GM10266 (cell line): ENCODE data around the gene DNAJA4.
A peak's percentile ranks its signal among the peaks of the same experiment; 100 is the strongest.

Experiments
- DNase-seq: peaks from one replicate; pipeline ENCODE4 v3.0.0; 2012; ENCODE audit errors: extremely low spot score
- CTCF ChIP-seq: IDR thresholded peaks from 2 replicates; pipeline ENCODE4 v1.5.1; 2012; ENCODE audit warnings: mild to moderate bottlenecking, low read depth; ENCODE audit not compliant: control insufficient read depth, insufficient read depth; ENCODE audit errors: missing control alignments

The DNAJA4 gene

DNA sequence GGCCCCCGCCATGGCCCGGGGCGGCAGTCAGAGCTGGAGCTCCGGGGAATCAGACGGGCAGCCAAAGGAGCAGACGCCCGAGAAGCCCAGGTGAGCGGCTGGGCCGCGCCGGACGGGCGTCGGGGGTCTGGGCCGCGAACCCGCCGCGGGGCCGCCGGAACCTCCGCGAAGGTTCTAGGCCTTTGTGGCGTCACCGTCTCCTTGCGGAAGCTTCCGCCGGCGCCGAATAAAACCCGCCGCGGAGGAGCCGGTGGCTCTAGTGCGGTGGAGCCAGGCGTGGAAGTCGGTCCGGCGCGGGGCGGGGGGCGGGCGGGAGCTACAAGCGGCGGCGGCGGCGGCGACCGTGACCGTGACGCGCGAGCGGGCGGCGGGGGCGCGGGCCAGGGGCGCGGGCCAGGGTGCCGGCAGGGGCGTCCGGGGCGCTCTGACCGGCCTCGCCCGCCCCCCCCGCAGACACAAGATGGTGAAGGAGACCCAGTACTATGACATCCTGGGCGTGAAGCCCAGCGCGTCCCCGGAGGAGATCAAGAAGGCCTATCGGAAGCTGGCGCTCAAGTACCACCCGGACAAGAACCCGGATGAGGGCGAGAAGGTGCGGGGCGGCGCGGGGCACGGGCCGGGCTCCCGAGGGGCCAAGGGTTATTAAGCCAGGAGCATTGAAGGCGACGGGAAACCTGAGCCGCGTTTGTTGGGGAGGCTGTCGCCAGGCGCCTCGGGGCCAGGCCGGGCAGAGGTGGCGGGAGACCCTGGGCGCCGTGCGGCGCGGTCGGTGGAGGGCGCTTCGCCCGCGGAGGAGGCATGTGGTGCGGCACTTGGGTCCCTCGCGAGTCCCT, at the start of gene DNAJA4:
TSS of gene DNAJA4 (plus strand) at position 259 of the 833 bp plus-strand sequence. CDS start at position 461, 202 bp downstream.
- TF ChIP-seq CTCF: peak; percentile 59
- DNase-seq: peak; percentile 84

DNA sequence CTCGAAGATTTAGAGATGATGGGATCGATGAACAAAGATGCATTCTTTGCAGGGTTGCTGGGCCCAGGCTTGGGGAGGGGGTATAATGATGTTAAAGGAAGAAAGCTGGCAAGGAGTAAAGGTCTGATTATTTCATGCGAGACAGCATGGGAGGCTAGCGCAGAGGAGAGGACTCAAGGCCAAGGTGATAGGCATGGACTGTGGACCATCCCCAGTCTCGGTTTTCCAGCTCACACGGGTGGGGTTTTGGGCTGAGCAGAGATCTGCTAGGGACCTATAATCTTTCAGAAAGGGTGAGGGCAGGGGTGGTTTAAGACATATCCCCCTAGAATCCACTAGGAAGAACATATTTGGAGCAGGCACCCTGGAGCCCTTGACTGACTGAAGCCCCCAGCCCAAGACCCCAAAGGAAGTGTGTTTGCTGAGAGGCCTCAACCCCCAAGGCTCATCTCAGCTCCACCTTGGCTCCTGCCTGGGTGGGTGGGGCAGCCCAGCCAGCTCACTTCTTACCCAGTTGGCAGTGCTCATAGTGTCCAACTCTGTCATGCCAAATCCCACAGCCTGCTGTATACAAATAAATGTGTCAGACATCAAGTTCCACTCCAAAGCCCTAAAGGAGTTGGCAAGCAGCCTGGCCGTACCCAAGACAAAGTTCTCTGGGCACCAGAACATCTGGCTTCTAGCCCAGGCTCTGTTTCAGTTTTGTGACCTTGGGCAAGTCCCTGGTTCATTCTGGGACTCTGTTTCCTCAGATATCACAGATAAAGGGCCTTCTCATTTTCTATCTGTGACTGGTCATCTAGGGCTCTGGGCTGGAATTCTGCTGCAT, 47.9 kb upstream of the DNAJA4 start:
- no peak for DNase-seq
- no peak for TF ChIP-seq CTCF

GRCh38 chr15:78220713-78221112, 43.6 kb upstream of the DNAJA4 start:
- DNase-seq: no peak

GRCh38 chr15:78222745-78223395, 41.5 kb upstream of the DNAJA4 start:
- DNase-seq: no peak
- TF ChIP-seq CTCF: no peak

More at GRCh38 chr15:78220713-78221112, 43.6 kb upstream of the DNAJA4 start:
- TF ChIP-seq CTCF: no peak

DNA sequence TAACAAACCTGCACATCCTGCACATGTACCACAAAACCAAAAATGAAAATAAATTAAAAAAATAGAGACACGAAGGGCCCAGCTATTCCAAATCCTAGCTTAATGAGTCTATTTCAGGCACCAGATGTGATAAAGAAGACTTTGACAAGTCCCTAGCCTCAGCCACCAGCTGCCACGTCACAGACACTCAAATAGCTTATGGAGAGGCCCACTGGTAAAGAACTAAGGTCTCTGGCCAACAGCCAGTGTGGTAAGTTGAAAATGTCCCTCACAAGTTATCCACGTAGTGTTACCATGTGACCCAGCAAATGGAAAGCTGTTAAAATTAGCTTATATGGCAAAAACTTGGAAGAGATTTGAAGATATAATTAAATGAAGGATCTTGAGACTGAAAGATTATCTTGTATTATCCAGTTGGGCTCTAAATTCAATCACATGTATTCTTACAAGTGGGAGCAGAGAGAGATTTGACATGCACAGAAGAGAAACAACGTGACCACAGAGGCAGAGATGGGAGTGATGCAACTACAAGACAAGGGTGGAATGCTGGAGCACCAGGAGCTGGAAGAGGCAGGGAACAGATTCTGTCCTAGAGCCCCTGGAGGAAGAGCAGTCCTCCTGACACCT, 40.9 kb upstream of the DNAJA4 start:
- TF ChIP-seq CTCF: no peak
- DNase-seq: no peak

DNA sequence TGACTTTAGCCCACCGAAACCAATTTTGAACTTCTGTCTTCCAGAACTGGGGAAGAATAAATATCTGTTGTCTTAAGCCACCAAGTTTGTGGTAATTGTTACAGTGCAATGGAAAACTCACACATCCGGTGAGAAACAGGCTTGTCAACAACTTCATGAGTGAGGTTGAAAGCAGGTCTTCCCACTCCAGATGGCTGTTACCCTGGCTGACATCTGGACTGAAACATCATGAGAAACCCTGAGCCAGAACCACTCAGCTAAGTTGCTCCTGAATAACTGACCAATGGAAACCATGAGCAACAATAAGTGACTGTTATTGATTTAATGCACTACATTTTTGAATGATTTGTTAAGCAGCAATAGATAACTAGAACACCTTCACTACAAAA, 40.3 kb upstream of the DNAJA4 start:
- no peak for DNase-seq
- TF ChIP-seq CTCF: no peak
